ACC112 (cell line): ENCODE measurements around the gene MYLK2.
A peak's percentile ranks its signal among the peaks of the same experiment; 100 is the strongest.

Experiments
- H2AFZ ChIP-seq: fragments of 200-600 bp; sonication (generic); one replicate; pipeline ENCODE4 v1.6.0; 2017; ENCODE audit warnings: antibody characterized with exemption, low read length; ENCODE audit not compliant: unreplicated experiment
- H3K27ac ChIP-seq: fragments of 200-600 bp; sonication (generic); 2 replicates; pipeline ENCODE4 v1.5.1; 2014; ENCODE audit warnings: low read depth, mild to moderate bottlenecking, antibody characterized with exemption, low read length, moderate library complexity
- H3K27me3 ChIP-seq: fragments of 200-600 bp; sonication (generic); 2 replicates; pipeline ENCODE4 v1.6.1; 2014; ENCODE audit warnings: mild to moderate bottlenecking, antibody characterized with exemption, low read length, moderate library complexity, mixed read lengths; ENCODE audit not compliant: insufficient read depth
- H3K36me3 ChIP-seq: fragments of 200-600 bp; sonication (generic); 2 replicates; pipeline ENCODE4 v1.6.1; 2016; ENCODE audit warnings: mild to moderate bottlenecking, antibody characterized with exemption, low read length, moderate library complexity, mixed read lengths; ENCODE audit not compliant: insufficient read depth
- H3K4me1 ChIP-seq: fragments of 200-600 bp; sonication (generic); one replicate; pipeline ENCODE4 v1.6.1; 2016; ENCODE audit warnings: low read length, mixed read lengths; ENCODE audit not compliant: insufficient read depth, unreplicated experiment, control insufficient read depth
- H3K4me3 ChIP-seq: fragments of 200-600 bp; sonication (generic); 2 replicates; pipeline ENCODE4 v1.5.1; 2014; ENCODE audit warnings: mild to moderate bottlenecking, low read depth, low read length
- H3K79me2 ChIP-seq: fragments of 200-600 bp; sonication (generic); one replicate; pipeline ENCODE4 v1.6.0; 2016; ENCODE audit warnings: low read length; ENCODE audit not compliant: control insufficient read depth, unreplicated experiment, insufficient read depth

Gene MYLK2

DNA sequence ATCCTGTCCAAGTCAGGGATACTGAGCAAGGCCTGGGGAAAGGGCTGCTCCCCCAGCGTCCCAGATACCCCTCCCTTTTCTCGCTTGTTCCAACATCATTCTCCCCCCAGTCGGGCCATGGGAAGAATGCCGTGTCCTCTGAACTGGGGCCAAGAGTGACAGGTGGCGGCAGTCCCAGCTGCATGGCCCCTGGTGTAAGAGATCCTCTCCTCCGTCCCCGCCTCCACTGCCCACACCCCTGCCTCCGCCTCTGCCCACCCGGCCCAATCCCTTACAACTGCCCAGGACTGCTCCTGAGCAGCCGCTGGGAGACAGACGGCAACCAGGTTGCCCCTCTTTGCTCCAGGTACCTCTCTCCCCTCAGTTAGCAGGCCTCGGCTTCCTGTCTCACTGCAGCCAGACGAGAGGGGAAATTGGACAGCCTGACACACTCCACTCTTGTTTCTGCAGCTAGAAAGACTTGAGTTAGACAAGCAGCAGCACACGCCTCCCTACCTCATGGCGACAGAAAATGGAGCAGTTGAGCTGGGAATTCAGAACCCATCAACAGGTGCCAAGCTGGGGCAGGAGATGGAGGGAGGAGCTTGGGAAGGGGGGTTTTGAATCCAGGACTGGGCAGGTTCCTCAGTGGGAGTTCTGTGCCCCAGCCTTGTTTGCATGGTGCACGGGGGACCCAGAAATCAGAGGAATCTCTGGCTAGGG, at the start of gene MYLK2:
MYLK2 (plus strand) TSS at position 274 of the 702 bp plus-strand sequence; CDS start at position 499, 225 bp downstream.
- H2AFZ ChIP-seq = no peak within 1 kb of the TSS
- H3K4me3 ChIP-seq = no peak within 1 kb of the TSS
- peaks cover 13% of the 10 kb centered on the region for H3K4me1 ChIP-seq
- no peaks in the 10 kb centered on the region for H3K27me3 ChIP-seq
- H3K36me3 ChIP-seq = no peaks in the 10 kb centered on the region
- H3K27ac ChIP-seq = no peak within 1 kb of the TSS
- no peaks in the 10 kb centered on the region for H3K79me2 ChIP-seq

- Histone ChIP-seq H3K4me1 (peaks cover 15% of the 10 kb centered on the region), H3K27me3 (no peaks in the 10 kb centered on the region), H3K36me3 (peaks cover 38% of the 10 kb centered on the region), H3K27ac (peak overlapping the region; percentile 10; the same call in 1 of the 2 replicates), H3K79me2 (peaks cover 47% of the 10 kb centered on the region), H3K4me3 (no peak overlapping the region), H2AFZ (no peak overlapping the region)
Observed at GRCh38 chr20:31769681-31770080, 49.5 kb upstream of the MYLK2 start.

DNA sequence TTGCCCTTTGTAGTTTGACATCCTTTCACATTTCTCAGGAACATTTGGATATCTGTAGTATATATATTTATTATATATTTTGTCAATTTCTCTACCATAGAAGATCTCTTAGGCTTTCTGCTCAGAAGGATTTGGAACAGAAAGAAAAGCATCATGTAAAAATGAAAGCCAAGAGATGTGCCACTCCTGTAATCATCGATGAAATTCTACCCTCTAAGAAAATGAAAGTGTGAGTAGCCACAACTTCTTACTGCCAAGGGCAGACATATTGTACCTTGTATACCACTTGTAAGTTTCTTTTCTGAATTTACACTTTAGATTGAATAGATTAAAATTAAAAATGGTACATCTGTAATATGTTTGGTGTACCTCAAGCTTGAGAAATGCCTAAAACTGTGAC, 48.9 kb upstream of the MYLK2 start:
- H3K4me1 ChIP-seq = peaks cover 11% of the 10 kb centered on the region
- peaks cover 42% of the 10 kb centered on the region for H3K79me2 ChIP-seq
- H2AFZ ChIP-seq = peak overlapping the region; percentile 21
- peak overlapping the region; percentile 34 for H3K27ac ChIP-seq
- H3K27me3 ChIP-seq = no peaks in the 10 kb centered on the region
- H3K4me3 ChIP-seq = peak overlapping the region; percentile 15; the same call in 1 of the 2 replicates
- peaks cover 38% of the 10 kb centered on the region for H3K36me3 ChIP-seq

DNA sequence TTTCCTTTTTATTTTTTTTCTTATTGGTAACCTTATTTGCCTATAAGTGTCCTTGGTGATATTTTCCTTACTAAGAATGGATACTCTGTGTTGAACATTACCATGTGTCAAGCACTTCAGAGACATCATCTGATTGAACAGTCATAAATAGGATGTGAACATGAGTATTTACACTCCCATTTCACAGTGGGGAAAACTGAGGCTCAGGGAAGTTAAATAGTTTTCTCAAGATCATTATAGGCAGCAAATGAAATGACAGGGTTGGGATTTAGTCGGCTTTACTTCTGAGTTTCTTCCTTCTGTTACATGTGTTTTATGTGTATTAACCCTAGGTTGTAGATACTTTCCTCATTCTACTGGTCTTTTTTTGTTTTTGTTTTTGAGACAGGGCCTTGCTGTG, 44.7 kb upstream of the MYLK2 start:
- Histone ChIP-seq H3K79me2 (peaks cover 25% of the 10 kb centered on the region), H3K27ac (no peak overlapping the region), H3K4me1 (peaks cover 7% of the 10 kb centered on the region), H3K4me3 (no peak overlapping the region), H3K36me3 (peaks cover 40% of the 10 kb centered on the region), H2AFZ (no peak overlapping the region), H3K27me3 (no peaks in the 10 kb centered on the region)

DNA sequence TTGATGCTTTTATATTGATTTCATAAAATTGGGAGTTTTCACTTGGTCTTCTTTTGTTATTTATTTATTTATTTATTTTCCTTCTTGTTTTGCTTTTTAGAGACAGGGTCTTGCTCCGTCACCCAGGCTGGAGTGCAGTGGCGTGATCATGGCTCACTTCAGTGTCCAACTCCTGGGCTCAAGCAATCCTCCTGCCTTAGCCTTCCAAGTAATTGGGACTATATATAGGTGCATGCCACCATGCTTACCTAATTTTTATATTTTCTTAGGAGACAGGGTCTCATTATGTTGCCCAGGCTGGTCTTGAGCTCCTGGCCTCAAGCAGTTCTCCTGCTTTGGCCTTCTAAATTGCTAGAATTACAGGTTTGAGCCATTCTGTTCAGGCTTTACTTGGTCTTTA, 38.3 kb upstream of the MYLK2 start:
- Histone ChIP-seq H3K4me1 (peaks cover 13% of the 10 kb centered on the region), H3K36me3 (peaks cover 59% of the 10 kb centered on the region), H3K27me3 (no peaks in the 10 kb centered on the region), H3K27ac (no peak overlapping the region), H3K79me2 (peaks cover 17% of the 10 kb centered on the region), H2AFZ (no peak overlapping the region), H3K4me3 (no peak overlapping the region)

DNA sequence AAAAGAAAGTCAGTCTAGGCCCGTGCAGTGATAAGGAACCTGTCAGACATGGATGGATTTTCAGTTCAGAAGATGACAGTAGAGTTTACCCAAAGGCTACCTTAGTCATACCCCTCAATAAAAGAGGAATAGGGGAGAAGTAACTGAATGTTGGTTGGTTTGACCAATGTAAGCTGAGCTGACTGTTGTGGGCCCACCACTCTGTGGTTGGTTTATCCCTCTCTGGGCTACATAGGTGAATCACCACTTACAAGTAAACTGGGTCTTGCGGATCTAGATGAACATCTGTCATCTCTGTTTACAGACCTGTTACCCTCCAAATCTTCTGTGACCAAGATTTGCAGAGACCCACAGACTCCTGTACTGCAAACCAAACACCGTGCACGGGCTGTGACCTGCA, 37.2 kb upstream of the MYLK2 start:
- Histone ChIP-seq H3K36me3 (peaks cover 58% of the 10 kb centered on the region), H3K4me1 (peaks cover 13% of the 10 kb centered on the region), H2AFZ (no peak overlapping the region), H3K27ac (no peak overlapping the region), H3K27me3 (no peaks in the 10 kb centered on the region), H3K4me3 (no peak overlapping the region), H3K79me2 (peaks cover 22% of the 10 kb centered on the region)

GRCh38 chr20:31784354-31785044, 34.7 kb upstream of the MYLK2 start:
- peaks cover 27% of the 10 kb centered on the region for H3K79me2 ChIP-seq
- no peak overlapping the region for H2AFZ ChIP-seq
- H3K27ac ChIP-seq = no peak overlapping the region
- no peak overlapping the region for H3K4me3 ChIP-seq
- peaks cover 43% of the 10 kb centered on the region for H3K36me3 ChIP-seq
- H3K4me1 ChIP-seq = peaks cover 23% of the 10 kb centered on the region
- no peaks in the 10 kb centered on the region for H3K27me3 ChIP-seq

DNA sequence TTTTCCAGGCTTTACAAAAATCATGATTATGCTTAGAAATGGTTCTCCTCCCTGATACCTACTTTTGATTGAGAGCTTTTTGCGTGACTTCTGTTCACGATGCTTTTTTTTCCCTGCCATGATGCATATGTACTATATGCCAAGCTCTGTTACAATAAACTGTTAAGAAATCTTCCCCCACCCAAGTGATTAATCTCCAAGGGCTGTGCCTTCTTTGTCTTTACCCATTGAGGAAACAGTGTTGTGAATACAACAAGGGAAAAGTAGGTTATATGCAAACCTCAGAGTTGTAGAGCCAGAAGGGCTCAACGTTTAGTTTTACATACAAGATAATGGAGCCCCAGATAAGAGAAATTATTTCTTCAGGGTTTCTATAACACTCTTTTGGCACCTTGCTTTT, 34.1 kb upstream of the MYLK2 start:
- Histone ChIP-seq H3K4me3 (no peak overlapping the region), H3K36me3 (peaks cover 40% of the 10 kb centered on the region), H3K27me3 (no peaks in the 10 kb centered on the region), H2AFZ (no peak overlapping the region), H3K27ac (no peak overlapping the region), H3K79me2 (peaks cover 27% of the 10 kb centered on the region), H3K4me1 (peaks cover 23% of the 10 kb centered on the region)

DNA sequence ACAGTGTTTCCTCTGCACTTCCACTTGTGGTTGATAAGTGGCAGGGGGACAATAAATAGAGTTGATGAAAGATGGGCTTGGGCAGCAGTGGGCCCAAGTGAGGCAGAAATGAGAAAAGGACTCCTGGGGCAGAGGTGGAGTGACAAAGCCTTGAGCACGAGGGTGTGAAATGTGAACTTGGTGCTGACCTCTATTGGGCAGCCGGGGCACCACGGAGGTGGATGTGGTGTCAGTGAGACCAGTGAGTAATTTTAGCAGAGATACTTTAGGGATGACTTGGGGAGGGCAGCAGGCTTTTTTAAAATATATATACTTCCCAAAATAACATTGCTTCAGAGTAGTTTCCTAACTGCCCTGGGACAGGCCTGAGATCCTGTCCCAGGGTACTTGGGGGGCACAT, 30.6 kb upstream of the MYLK2 start:
- Histone ChIP-seq H3K4me1 (peaks cover 16% of the 10 kb centered on the region), H3K27me3 (no peaks in the 10 kb centered on the region), H3K79me2 (peaks cover 23% of the 10 kb centered on the region), H3K36me3 (peaks cover 42% of the 10 kb centered on the region), H2AFZ (no peak overlapping the region), H3K4me3 (no peak overlapping the region), H3K27ac (peak overlapping the region; percentile 43)

DNA sequence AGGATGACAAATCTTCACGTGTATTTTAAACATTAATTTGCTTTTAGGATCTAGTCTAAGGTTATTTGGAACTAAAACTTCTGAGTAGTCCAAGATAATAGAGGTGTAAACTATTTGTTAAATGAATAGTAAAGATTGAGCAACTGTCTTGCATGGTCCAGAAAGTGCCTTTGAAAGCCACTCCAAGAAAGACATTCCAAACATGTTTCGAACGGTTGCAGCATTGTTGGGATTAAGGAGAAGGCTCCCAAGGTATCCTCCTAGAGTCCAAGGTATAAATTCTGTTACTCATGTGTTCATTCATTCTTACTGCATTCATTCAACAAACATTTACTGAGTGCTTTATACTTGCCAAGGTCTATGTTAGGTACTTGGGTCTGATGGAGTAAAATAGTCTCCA, 28.8 kb upstream of the MYLK2 start:
- Histone ChIP-seq H3K36me3 (peaks cover 36% of the 10 kb centered on the region), H3K27ac (no peak overlapping the region), H3K79me2 (peaks cover 18% of the 10 kb centered on the region), H3K4me3 (no peak overlapping the region), H2AFZ (no peak overlapping the region), H3K27me3 (no peaks in the 10 kb centered on the region), H3K4me1 (peaks cover 10% of the 10 kb centered on the region)

GRCh38 chr20:31797364-31797763, 21.8 kb upstream of the MYLK2 start:
- Histone ChIP-seq H3K79me2 (peaks cover 10% of the 10 kb centered on the region), H3K4me3 (no peak overlapping the region), H3K27ac (no peak overlapping the region), H2AFZ (no peak overlapping the region), H3K27me3 (no peaks in the 10 kb centered on the region), H3K4me1 (no peaks in the 10 kb centered on the region), H3K36me3 (peaks cover 51% of the 10 kb centered on the region)
